Measurements from ENCODE around the gene EEF1AKMT1. TPM values are rescaled to one million over a fixed set of nuclear protein-coding genes. Genes with fewer than 3 reads are reported as not detected.
A peak's percentile ranks its signal among the peaks of the same experiment; 100 is the strongest.

EEF1AKMT1 gene
- polyA plus RNA-seq, 6 donors from 2014 or later = 5.5 to 14.8 (median 12.2) TPM

- Mint-ChIP-seq H3K4me1 (peaks cover 0 to 11% (median 8%) of the 10 kb centered on the region in 3 donors), H3K36me3 (no peaks in the 10 kb centered on the region), H3K27me3 (peaks cover 0 to 10% (median 6%) of the 10 kb centered on the region in 3 donors), H3K9me3 (no peaks in the 10 kb centered on the region), H3K27ac (peak overlapping the region in 1 of 6 donors; percentile 53), H3K4me3 (peak overlapping the region in 6 of 8 donors; percentile 10 to 82 (median 52))
- DNase-seq (peak; percentile 21), ATAC-seq (ENCODE audit: low read depth in 2 of 2) (peak; percentile 63 to 65)
These were observed 52.1 kb downstream of the EEF1AKMT1 start for GRCh38 chr13:20721454-20722357.

GRCh38 chr13:20721058-20721453 is 52.7 kb downstream of the EEF1AKMT1 start:
- Mint-ChIP-seq H3K27me3 (peaks cover 0 to 10% (median 6%) of the 10 kb centered on the region in 3 donors), H3K36me3 (no peaks in the 10 kb centered on the region), H3K9me3 (no peaks in the 10 kb centered on the region), H3K4me3 (peak overlapping the region in 3 of 8 donors; percentile 39 to 59 (median 47)), H3K27ac (no peak overlapping the region), H3K4me1 (peaks cover 0 to 11% (median 8%) of the 10 kb centered on the region in 3 donors)
- ATAC-seq (ENCODE audit: low read depth in 2 of 2) (no peak), DNase-seq (no peak)

- Mint-ChIP-seq H3K27ac (no peak overlapping the region), H3K4me3 (no peak overlapping the region), H3K36me3 (no peaks in the 10 kb centered on the region), H3K4me1 (peaks cover 0 to 11% (median 8%) of the 10 kb centered on the region in 3 donors), H3K27me3 (peaks cover 0 to 10% (median 6%) of the 10 kb centered on the region in 3 donors), H3K9me3 (no peaks in the 10 kb centered on the region)
- DNase-seq = no peak
- no peak for ATAC-seq (ENCODE audit: low read depth in 2 of 2)
These were observed 53.3 kb downstream of the EEF1AKMT1 start for GRCh38 chr13:20720499-20720898.

GRCh38 chr13:20719783-20720182 is 54.0 kb downstream of the EEF1AKMT1 start:
- no peaks in the 10 kb centered on the region for H3K9me3 Mint-ChIP-seq
- no peak for ATAC-seq (ENCODE audit: low read depth in 2 of 2)
- no peak for DNase-seq
- peaks cover 0 to 11% (median 8%) of the 10 kb centered on the region in 3 donors for H3K4me1 Mint-ChIP-seq
- peaks cover 0 to 12% (median 6%) of the 10 kb centered on the region in 3 donors for H3K27me3 Mint-ChIP-seq
- H3K4me3 Mint-ChIP-seq = no peak overlapping the region
- no peaks in the 10 kb centered on the region for H3K36me3 Mint-ChIP-seq
- no peak overlapping the region for H3K27ac Mint-ChIP-seq

GRCh38 chr13:20718958-20719566 is 54.7 kb downstream of the EEF1AKMT1 start:
- DNase-seq (no peak), ATAC-seq (ENCODE audit: low read depth in 2 of 2) (no peak)
- H3K4me1 Mint-ChIP-seq = peaks cover 0 to 11% (median 8%) of the 10 kb centered on the region in 3 donors
- no peaks in the 10 kb centered on the region for H3K9me3 Mint-ChIP-seq
- H3K4me3 Mint-ChIP-seq = no peak overlapping the region
- H3K27me3 Mint-ChIP-seq = peaks cover 5 to 17% (median 9%) of the 10 kb centered on the region in 3 donors
- no peaks in the 10 kb centered on the region for H3K36me3 Mint-ChIP-seq
- no peak overlapping the region for H3K27ac Mint-ChIP-seq

- DNase-seq (no peak), ATAC-seq (ENCODE audit: low read depth in 2 of 2) (no peak)
- no peak overlapping the region for H3K27ac Mint-ChIP-seq
- no peaks in the 10 kb centered on the region for H3K36me3 Mint-ChIP-seq
- H3K4me3 Mint-ChIP-seq = no peak overlapping the region
- H3K4me1 Mint-ChIP-seq = peaks cover 6 to 14% (median 8%) of the 10 kb centered on the region in 3 donors
- H3K9me3 Mint-ChIP-seq = no peaks in the 10 kb centered on the region
- H3K27me3 Mint-ChIP-seq = peaks cover 10 to 25% (median 17%) of the 10 kb centered on the region in 3 donors
These were observed 55.9 kb downstream of the EEF1AKMT1 start for GRCh38 chr13:20717581-20718542.

GRCh38 chr13:20716951-20717350 is 56.8 kb downstream of the EEF1AKMT1 start:
- no peaks in the 10 kb centered on the region for H3K36me3 Mint-ChIP-seq
- H3K4me3 Mint-ChIP-seq = no peak overlapping the region
- H3K4me1 Mint-ChIP-seq = peaks cover 6 to 12% (median 11%) of the 10 kb centered on the region in 3 donors
- H3K9me3 Mint-ChIP-seq = no peaks in the 10 kb centered on the region
- peaks cover 4 to 25% (median 23%) of the 10 kb centered on the region in 3 donors for H3K27me3 Mint-ChIP-seq
- no peak overlapping the region for H3K27ac Mint-ChIP-seq
- ATAC-seq (ENCODE audit: low read depth in 2 of 2) = no peak
- no peak for DNase-seq

- ATAC-seq (ENCODE audit: low read depth in 2 of 2) = no peak
- H3K36me3 Mint-ChIP-seq = no peaks in the 10 kb centered on the region
These were observed 58.4 kb downstream of the EEF1AKMT1 start for GRCh38 chr13:20715330-20715712.

GRCh38 chr13:20714563-20715329 is 59.0 kb downstream of the EEF1AKMT1 start:
- no peak overlapping the region for H3K4me3 Mint-ChIP-seq
- DNase-seq (no peak), ATAC-seq (ENCODE audit: low read depth in 2 of 2) (no peak)
- peaks cover 0 to 11% (median 6%) of the 10 kb centered on the region in 3 donors for H3K4me1 Mint-ChIP-seq
- H3K9me3 Mint-ChIP-seq = no peaks in the 10 kb centered on the region
- H3K27ac Mint-ChIP-seq = no peak overlapping the region
- no peaks in the 10 kb centered on the region for H3K36me3 Mint-ChIP-seq
- peaks cover 4 to 29% (median 25%) of the 10 kb centered on the region in 3 donors for H3K27me3 Mint-ChIP-seq

More at GRCh38 chr13:20715330-20715712, 58.4 kb downstream of the EEF1AKMT1 start:
- H3K4me3 Mint-ChIP-seq = no peak overlapping the region
- H3K27ac Mint-ChIP-seq = no peak overlapping the region
- H3K27me3 Mint-ChIP-seq = peaks cover 4 to 29% (median 25%) of the 10 kb centered on the region in 3 donors
- peaks cover 0 to 11% (median 6%) of the 10 kb centered on the region in 3 donors for H3K4me1 Mint-ChIP-seq
- no peaks in the 10 kb centered on the region for H3K9me3 Mint-ChIP-seq
- no peak for DNase-seq

GRCh38 chr13:20714161-20714560 is 59.6 kb downstream of the EEF1AKMT1 start:
- H3K9me3 Mint-ChIP-seq = no peaks in the 10 kb centered on the region
- no peak for DNase-seq
- no peak overlapping the region for H3K4me3 Mint-ChIP-seq
- peak overlapping the region in 1 of 6 donors; percentile 6 for H3K27ac Mint-ChIP-seq
- no peaks in the 10 kb centered on the region for H3K36me3 Mint-ChIP-seq
- peaks cover 0 to 11% (median 6%) of the 10 kb centered on the region in 3 donors for H3K4me1 Mint-ChIP-seq
- no peak for ATAC-seq (ENCODE audit: low read depth in 2 of 2)
- H3K27me3 Mint-ChIP-seq = peaks cover 4 to 29% (median 25%) of the 10 kb centered on the region in 3 donors

GRCh38 chr13:20713751-20714150 is 60.0 kb downstream of the EEF1AKMT1 start:
- peaks cover 0 to 11% (median 6%) of the 10 kb centered on the region in 3 donors for H3K4me1 Mint-ChIP-seq
- H3K27ac Mint-ChIP-seq = peak overlapping the region in 1 of 6 donors; percentile 6
- no peaks in the 10 kb centered on the region for H3K9me3 Mint-ChIP-seq
- ATAC-seq (ENCODE audit: low read depth in 2 of 2) (no peak), DNase-seq (no peak)
- no peak overlapping the region for H3K4me3 Mint-ChIP-seq
- no peaks in the 10 kb centered on the region for H3K36me3 Mint-ChIP-seq
- peaks cover 4 to 29% (median 25%) of the 10 kb centered on the region in 3 donors for H3K27me3 Mint-ChIP-seq

GRCh38 chr13:20713014-20713376 is 60.8 kb downstream of the EEF1AKMT1 start:
- no peak for DNase-seq
- ATAC-seq (ENCODE audit: low read depth in 2 of 2) = no peak
- peaks cover 4 to 29% (median 25%) of the 10 kb centered on the region in 3 donors for H3K27me3 Mint-ChIP-seq
- H3K4me1 Mint-ChIP-seq = peaks cover 0 to 11% (median 6%) of the 10 kb centered on the region in 3 donors
- H3K36me3 Mint-ChIP-seq = no peaks in the 10 kb centered on the region
- peak overlapping the region in 1 of 6 donors; percentile 41 for H3K27ac Mint-ChIP-seq
- H3K9me3 Mint-ChIP-seq = no peaks in the 10 kb centered on the region
- H3K4me3 Mint-ChIP-seq = peak overlapping the region in 3 of 8 donors; percentile 29 to 80 (median 72)
